Body of pancreas (tissue), 4 donors: ENCODE results near the gene SLC10A7. TPM values are rescaled to one million over a fixed set of nuclear protein-coding genes. Genes with fewer than 3 reads are reported as not detected.

Experiments
- ATAC-seq: fragments of 150-250 bp; one replicate; pipeline ENCODE4 v1.9.1; 2016
- DNase-seq, 4 donors: peaks; one replicate each; pipeline ENCODE4 v3.0.0-alpha.2; 2019
- H3K27ac ChIP-seq, 4 donors: fragments of 200-600 bp; sonication (generic); 1 replicate in 3 of 4; 2 replicates in 1 of 4; pipeline versions ENCODE4 v1.5.1 to v1.6.1; 2016 to 2019; ENCODE audit warnings: mild to moderate bottlenecking in 1 of 4, mixed read lengths in 1 of 4, moderate library complexity in 1 of 4
- H3K27me3 ChIP-seq, 2 donors: fragments of 200-600 bp; sonication (generic); one replicate each; pipeline ENCODE4 v1.6.0; 2016; ENCODE audit warnings: mild to moderate bottlenecking in 1 of 2
- H3K36me3 ChIP-seq, 2 donors: fragments of 200-600 bp; sonication (generic); replicated peaks in 1 of 2; 2 replicates each; pipeline ENCODE4 v1.5.1; 2016; ENCODE audit warnings: low read depth in 2 of 2; ENCODE audit not compliant: insufficient read depth in 1 of 2
- H3K4me1 ChIP-seq: fragments of 200-600 bp; sonication (generic); one replicate; pipeline ENCODE4 v1.6.0; 2016
- H3K4me3 ChIP-seq, 2 donors: fragments of 200-600 bp; sonication (generic); 1 replicate in 1 of 2; 2 replicates in 1 of 2; pipeline ENCODE4 v1.5.1; 2016 to 2019
- H3K9me3 ChIP-seq, 3 donors: fragments of 200-600 bp; sonication (generic); 1 replicate in 2 of 3; 2 replicates in 1 of 3; pipeline ENCODE4 v1.5.1; 2016
- POLR2A ChIP-seq, 3 donors: fragments of 450-650 bp; IDR thresholded peaks; one replicate each; pipeline ENCODE4 v1.6.1; 2016; ENCODE audit warnings: antibody characterized with exemption in 3 of 3, mild to moderate bottlenecking in 2 of 3
- WGBS, 2 donors: methylation state at CpG; one replicate each; pipeline ENCODE4 v1.1.5; 2017; 5-methylcytosine and 5-hydroxymethylcytosine counted together
- intact Hi-C: fragments of 100-400 bp; cut with DNase I; formaldehyde crosslinking; loops from one replicate; pipeline ENCODE4 v1.15.1; 2023
- total RNA-seq, 2 donors: library from RNA; depleted of rRNA; stranded (reverse); fragments of >200 nt; gene quantifications; one replicate each; pipeline ENCODE4 v1.1.0, GENCODE V29; 2016
- TF ChIP-seq, protein P1 (sequence below), 7 experiments: fragments of 450-650 bp in 4 of 7; fragments of 200-600 bp in 3 of 7; sonication (generic) in 3 of 7; IDR thresholded peaks; one replicate each; pipeline ENCODE4 v1.5.1; 2016 to 2019; ENCODE audit warnings: antibody characterized with exemption in 7 of 7

The SLC10A7 gene
- total RNA-seq, 2 donors from 2014 or later = 10.4 to 13.5 TPM

DNA sequence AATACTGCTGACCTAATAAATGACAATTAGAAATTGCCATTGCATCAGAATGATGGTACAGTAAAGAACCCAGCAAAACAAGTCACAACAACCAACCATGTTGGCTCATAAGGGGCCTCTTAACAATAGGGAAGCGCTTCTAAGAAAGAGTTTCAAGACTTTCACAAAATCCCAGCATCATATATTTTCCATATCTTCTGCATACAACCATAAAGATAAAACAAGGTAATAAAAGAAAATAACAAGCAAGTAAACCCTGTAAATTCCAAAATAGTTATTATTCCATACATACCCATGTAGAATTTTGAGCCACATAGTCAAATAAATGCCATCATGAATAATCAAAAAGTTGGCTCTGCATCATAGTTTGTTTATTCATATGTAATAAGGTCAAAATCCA is 8.2 kb downstream of the SLC10A7 start:
- H3K27ac ChIP-seq = no peak overlapping the region
- H3K4me3 ChIP-seq = no peak overlapping the region
- no peaks in the 10 kb centered on the region for H3K27me3 ChIP-seq
- intact Hi-C loops = no loop called here
- WGBS, 2 donors = 97% methylated on average over 1 of the region's 1 CpG
- ATAC-seq (no peak), DNase-seq (no peak)
- H3K9me3 ChIP-seq = no peaks in the 10 kb centered on the region
- TF ChIP-seq, protein P1, sequence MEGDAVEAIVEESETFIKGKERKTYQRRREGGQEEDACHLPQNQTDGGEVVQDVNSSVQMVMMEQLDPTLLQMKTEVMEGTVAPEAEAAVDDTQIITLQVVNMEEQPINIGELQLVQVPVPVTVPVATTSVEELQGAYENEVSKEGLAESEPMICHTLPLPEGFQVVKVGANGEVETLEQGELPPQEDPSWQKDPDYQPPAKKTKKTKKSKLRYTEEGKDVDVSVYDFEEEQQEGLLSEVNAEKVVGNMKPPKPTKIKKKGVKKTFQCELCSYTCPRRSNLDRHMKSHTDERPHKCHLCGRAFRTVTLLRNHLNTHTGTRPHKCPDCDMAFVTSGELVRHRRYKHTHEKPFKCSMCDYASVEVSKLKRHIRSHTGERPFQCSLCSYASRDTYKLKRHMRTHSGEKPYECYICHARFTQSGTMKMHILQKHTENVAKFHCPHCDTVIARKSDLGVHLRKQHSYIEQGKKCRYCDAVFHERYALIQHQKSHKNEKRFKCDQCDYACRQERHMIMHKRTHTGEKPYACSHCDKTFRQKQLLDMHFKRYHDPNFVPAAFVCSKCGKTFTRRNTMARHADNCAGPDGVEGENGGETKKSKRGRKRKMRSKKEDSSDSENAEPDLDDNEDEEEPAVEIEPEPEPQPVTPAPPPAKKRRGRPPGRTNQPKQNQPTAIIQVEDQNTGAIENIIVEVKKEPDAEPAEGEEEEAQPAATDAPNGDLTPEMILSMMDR (IDR thresholded peaks at IDR 0.05) = no peak
- TF ChIP-seq POLR2A (IDR thresholded peaks at IDR 0.05) = no peak
- H3K36me3 ChIP-seq = no peaks in the 10 kb centered on the region
- H3K4me1 ChIP-seq = no peaks in the 10 kb centered on the region

DNA sequence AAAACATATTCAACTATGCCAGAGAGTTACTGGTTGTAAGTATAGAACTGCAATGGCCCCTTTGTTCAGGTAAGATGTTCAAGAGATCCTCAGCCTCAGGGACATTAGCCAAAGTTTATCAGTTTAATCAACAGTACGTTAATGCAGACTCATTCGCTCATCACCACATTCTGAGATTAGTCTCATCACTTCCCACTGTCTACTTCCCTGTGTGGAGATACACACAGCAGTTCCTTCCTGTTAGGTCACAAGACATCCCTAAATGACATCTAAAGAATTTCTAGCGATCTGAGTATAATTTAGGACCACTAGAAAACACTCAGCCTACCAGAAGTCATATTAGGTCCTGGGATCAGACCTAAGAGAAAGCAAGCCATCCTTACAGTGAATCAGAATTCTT is 10.4 kb downstream of the SLC10A7 start:
- ATAC-seq = no peak
- Histone ChIP-seq H3K27ac (no peak overlapping the region), H3K27me3 (no peaks in the 10 kb centered on the region), H3K36me3 (no peaks in the 10 kb centered on the region), H3K9me3 (no peaks in the 10 kb centered on the region), H3K4me1 (no peaks in the 10 kb centered on the region), H3K4me3 (no peak overlapping the region)
- 61 to 73% methylated on average over 3 of the region's 3 CpGs for WGBS, 2 donors
- intact Hi-C loops = no loop called here
- DNase-seq = no peak
- TF ChIP-seq, protein P1 (IDR thresholded peaks at IDR 0.05) = no peak
- TF ChIP-seq POLR2A (IDR thresholded peaks at IDR 0.05) = no peak

DNA sequence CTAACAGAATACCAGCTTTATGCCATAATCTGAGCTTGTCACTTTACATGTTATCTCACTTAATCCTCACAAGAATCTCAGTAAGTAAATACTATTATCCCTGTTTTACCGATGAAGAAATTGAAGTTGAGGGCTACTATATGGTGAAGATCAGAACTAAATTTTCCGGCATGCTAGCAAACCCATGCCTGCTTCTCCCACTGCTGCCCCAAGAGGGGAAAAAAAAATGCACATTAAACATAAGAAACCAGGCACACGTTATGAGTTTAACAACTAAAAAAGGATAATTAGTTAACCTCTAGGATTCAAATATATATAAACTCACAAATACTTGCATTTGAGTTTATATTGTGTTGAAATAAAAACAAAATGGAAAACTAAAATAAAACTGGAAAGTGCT is 10.8 kb downstream of the SLC10A7 start:
- H3K4me3 ChIP-seq = no peak overlapping the region
- H3K36me3 ChIP-seq = no peaks in the 10 kb centered on the region
- H3K9me3 ChIP-seq = no peaks in the 10 kb centered on the region
- H3K4me1 ChIP-seq = no peaks in the 10 kb centered on the region
- no peak overlapping the region for H3K27ac ChIP-seq
- WGBS, 2 donors = 63 to 66% methylated on average over 3 of the region's 3 CpGs
- intact Hi-C loops = no loop called here
- no peaks in the 10 kb centered on the region for H3K27me3 ChIP-seq
- TF ChIP-seq POLR2A (IDR thresholded peaks at IDR 0.05) = no peak
- TF ChIP-seq, protein P1 (IDR thresholded peaks at IDR 0.05) = no peak
- DNase-seq (no peak), ATAC-seq (no peak)

DNA sequence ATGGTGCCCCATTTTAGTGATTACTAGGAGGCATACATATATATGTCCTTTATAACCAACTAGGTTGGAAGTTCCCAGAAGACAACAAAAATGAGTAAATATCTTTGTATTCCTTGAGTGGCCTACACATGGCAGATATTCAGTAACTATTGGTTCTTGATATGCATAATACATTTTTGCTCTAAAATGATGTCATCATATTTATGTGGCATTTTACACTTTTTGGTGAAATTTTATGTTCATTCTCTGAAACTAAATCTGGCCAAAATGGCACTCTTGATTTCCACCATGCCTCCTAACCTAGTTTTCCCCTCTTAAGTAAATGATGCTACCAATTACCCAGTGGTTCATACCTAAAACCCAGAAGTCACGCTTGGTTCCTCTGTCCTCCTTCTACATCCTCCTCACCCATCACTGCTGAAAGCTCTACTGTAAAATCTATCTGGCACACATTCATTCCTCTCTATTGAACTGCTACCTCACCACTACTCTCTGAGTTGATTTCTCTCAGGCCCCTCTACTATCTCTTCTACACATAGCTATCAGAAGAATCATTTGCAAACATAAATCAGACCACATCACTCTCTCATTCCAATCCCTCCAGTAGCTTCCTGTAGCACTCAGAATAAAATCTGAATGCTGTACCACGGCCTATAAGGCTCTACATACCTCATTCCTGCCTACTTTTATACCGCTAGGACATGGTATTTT is 13.4 kb downstream of the SLC10A7 start:
- H3K4me3 ChIP-seq = no peak overlapping the region
- H3K9me3 ChIP-seq = no peaks in the 10 kb centered on the region
- TF ChIP-seq, protein P1 (IDR thresholded peaks at IDR 0.05) = no peak
- no peak for TF ChIP-seq POLR2A (IDR thresholded peaks at IDR 0.05)
- no peaks in the 10 kb centered on the region for H3K36me3 ChIP-seq
- H3K27ac ChIP-seq = no peak overlapping the region
- intact Hi-C loops = no loop called here
- no peaks in the 10 kb centered on the region for H3K27me3 ChIP-seq
- DNase-seq (no peak), ATAC-seq (no peak)
- H3K4me1 ChIP-seq = no peaks in the 10 kb centered on the region
- WGBS, 2 donors = 94% methylated on average over 3 of the region's 3 CpGs

DNA sequence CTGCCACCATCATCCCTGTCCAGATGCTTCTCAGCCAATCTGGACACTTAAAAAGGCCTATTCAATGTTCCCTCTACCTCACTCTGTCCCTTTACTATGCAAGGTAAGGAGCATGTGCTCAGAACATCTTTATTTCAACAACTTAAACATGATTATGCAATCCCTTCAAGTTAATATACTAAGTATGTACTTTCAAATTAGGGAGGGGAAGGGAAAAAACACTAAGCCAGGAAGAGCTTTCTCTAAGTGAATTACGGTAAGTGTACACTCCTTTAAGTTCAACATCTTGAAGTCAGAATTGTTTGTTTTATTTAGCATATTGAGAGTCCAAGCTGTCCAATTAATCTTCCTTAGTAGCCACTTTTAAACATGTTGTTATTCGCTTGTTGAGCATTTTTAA is 14.1 kb downstream of the SLC10A7 start:
- intact Hi-C loops = no loop called here
- Histone ChIP-seq H3K4me3 (no peak overlapping the region), H3K4me1 (no peaks in the 10 kb centered on the region), H3K27me3 (no peaks in the 10 kb centered on the region), H3K9me3 (no peaks in the 10 kb centered on the region), H3K27ac (no peak overlapping the region), H3K36me3 (peaks cover 0 to 4% of the 10 kb centered on the region in 2 donors)
- ATAC-seq (no peak), DNase-seq (no peak)
- TF ChIP-seq, protein P1 (IDR thresholded peaks at IDR 0.05) = no peak
- TF ChIP-seq POLR2A (IDR thresholded peaks at IDR 0.05) = no peak
- WGBS, 2 donors = 94 to 100% methylated on average over 2 of the region's 2 CpGs
